ENCODE data around the gene NDUFA12.

The NDUFA12 gene

DNA sequence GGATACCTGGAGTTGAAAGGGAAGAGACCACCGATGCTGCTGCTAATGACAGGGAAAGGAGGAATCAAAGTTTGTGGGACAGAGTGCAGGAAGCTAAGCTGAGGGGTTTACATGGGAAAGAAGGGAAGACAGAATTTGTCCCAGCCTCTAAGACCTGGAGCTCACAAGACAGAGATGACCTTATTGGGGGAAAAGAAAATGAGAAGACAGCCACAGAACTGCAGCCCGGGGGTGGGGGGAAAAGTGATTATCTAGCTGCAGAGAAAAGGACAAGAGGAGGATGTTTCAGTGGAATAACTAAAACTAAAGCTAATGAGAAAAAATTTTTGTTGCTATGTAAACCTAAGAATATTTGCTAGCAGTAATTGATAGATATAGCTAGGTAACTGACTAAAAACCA lies 30.7 kb downstream of the NDUFA12 start:
- Histone ChIP-seq H3K79me2 (ENCODE audit: insufficient read depth, low read length) (peaks cover 39% of the 10 kb centered on the region), H3K9me2 (replicated peaks; ENCODE audit: low read depth, low read length) (no peaks in the 10 kb centered on the region), H3F3A (ENCODE audit: low read depth) (no peaks in the 10 kb centered on the region), H3K27me3 (ENCODE audit: insufficient read depth, low read length, poor library complexity, severe bottlenecking) (no peaks in the 10 kb centered on the region), H3K4me2 (ENCODE audit: low read depth, low read length, poor library complexity, severe bottlenecking) (no peak overlapping the region), H3K4me1 (ENCODE audit: insufficient read depth, low read length, poor library complexity, severe bottlenecking) (peaks cover 16% of the 10 kb centered on the region), H2AFZ (ENCODE audit: low read length) (no peak overlapping the region), H3K9me3 (ENCODE audit: insufficient read depth, low read depth, low read length) (no peaks in the 10 kb centered on the region), H3K4me3 (ENCODE audit: low read length, poor library complexity, severe bottlenecking) (no peak overlapping the region), H3K36me3 (ENCODE audit: insufficient read depth, low read length) (peaks cover 23% of the 10 kb centered on the region), H3K9ac (ENCODE audit: low read depth, low read length, poor library complexity, severe bottlenecking) (no peak overlapping the region), H4K20me1 (ENCODE audit: insufficient read depth, low read length, poor library complexity, severe bottlenecking) (peaks cover 5% of the 10 kb centered on the region)
- TF ChIP-seq, protein P1, sequence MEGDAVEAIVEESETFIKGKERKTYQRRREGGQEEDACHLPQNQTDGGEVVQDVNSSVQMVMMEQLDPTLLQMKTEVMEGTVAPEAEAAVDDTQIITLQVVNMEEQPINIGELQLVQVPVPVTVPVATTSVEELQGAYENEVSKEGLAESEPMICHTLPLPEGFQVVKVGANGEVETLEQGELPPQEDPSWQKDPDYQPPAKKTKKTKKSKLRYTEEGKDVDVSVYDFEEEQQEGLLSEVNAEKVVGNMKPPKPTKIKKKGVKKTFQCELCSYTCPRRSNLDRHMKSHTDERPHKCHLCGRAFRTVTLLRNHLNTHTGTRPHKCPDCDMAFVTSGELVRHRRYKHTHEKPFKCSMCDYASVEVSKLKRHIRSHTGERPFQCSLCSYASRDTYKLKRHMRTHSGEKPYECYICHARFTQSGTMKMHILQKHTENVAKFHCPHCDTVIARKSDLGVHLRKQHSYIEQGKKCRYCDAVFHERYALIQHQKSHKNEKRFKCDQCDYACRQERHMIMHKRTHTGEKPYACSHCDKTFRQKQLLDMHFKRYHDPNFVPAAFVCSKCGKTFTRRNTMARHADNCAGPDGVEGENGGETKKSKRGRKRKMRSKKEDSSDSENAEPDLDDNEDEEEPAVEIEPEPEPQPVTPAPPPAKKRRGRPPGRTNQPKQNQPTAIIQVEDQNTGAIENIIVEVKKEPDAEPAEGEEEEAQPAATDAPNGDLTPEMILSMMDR (conservative IDR thresholded peaks at IDR 0.05; ENCODE audit: low read length), result no peak
- no peak for TF ChIP-seq EZH2phosphoT487 (IDR thresholded peaks at IDR 0.05; ENCODE audit: borderline replicate concordance)

DNA sequence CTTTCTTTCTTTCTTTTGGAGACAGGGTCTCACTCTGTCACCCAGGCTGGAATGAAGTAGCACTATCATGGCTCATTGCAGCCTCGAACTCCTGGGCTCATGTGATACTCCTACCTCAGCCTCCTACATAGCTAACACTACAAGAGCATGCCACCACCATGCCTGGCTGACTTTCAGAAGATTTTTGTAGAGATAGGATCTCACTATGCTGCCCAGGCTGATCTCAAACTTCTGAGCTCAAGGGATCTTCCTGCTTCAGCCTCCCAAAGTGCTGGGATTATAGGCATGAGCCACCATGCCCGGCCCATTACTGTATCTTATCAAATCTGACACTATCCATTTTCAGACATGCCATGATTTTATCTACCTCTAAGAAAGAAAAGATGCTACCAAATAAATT lies 31.6 kb downstream of the NDUFA12 start:
- Histone ChIP-seq H3K4me1 (ENCODE audit: insufficient read depth, low read length, poor library complexity, severe bottlenecking) (peaks cover 16% of the 10 kb centered on the region), H3K36me3 (ENCODE audit: insufficient read depth, low read length) (peaks cover 23% of the 10 kb centered on the region), H3K79me2 (ENCODE audit: insufficient read depth, low read length) (peaks cover 34% of the 10 kb centered on the region), H3F3A (ENCODE audit: low read depth) (no peaks in the 10 kb centered on the region), H3K9me3 (ENCODE audit: insufficient read depth, low read depth, low read length) (no peaks in the 10 kb centered on the region), H3K9me2 (replicated peaks; ENCODE audit: low read depth, low read length) (no peaks in the 10 kb centered on the region), H3K9ac (ENCODE audit: low read depth, low read length, poor library complexity, severe bottlenecking) (no peak overlapping the region), H4K20me1 (ENCODE audit: insufficient read depth, low read length, poor library complexity, severe bottlenecking) (peaks cover 5% of the 10 kb centered on the region), H3K27me3 (ENCODE audit: insufficient read depth, low read length, poor library complexity, severe bottlenecking) (no peaks in the 10 kb centered on the region), H2AFZ (ENCODE audit: low read length) (no peak overlapping the region), H3K4me3 (ENCODE audit: low read length, poor library complexity, severe bottlenecking) (no peak overlapping the region), H3K4me2 (ENCODE audit: low read depth, low read length, poor library complexity, severe bottlenecking) (no peak overlapping the region)
- TF ChIP-seq EZH2phosphoT487 (IDR thresholded peaks at IDR 0.05; ENCODE audit: borderline replicate concordance), result no peak

GRCh38 chr12:94970560-94970959 lies 32.9 kb downstream of the NDUFA12 start:
- Histone ChIP-seq H3K4me1 (ENCODE audit: insufficient read depth, low read length, poor library complexity, severe bottlenecking) (peaks cover 16% of the 10 kb centered on the region), H3K9me2 (replicated peaks; ENCODE audit: low read depth, low read length) (no peaks in the 10 kb centered on the region), H4K20me1 (ENCODE audit: insufficient read depth, low read length, poor library complexity, severe bottlenecking) (peaks cover 5% of the 10 kb centered on the region), H3K9me3 (ENCODE audit: insufficient read depth, low read depth, low read length) (no peaks in the 10 kb centered on the region), H3K27me3 (ENCODE audit: insufficient read depth, low read length, poor library complexity, severe bottlenecking) (no peaks in the 10 kb centered on the region), H3K36me3 (ENCODE audit: insufficient read depth, low read length) (peaks cover 18% of the 10 kb centered on the region), H3K9ac (ENCODE audit: low read depth, low read length, poor library complexity, severe bottlenecking) (no peak overlapping the region), H3K4me2 (ENCODE audit: low read depth, low read length, poor library complexity, severe bottlenecking) (no peak overlapping the region), H3K79me2 (ENCODE audit: insufficient read depth, low read length) (peaks cover 22% of the 10 kb centered on the region), H3F3A (ENCODE audit: low read depth) (no peaks in the 10 kb centered on the region), H2AFZ (ENCODE audit: low read length) (no peak overlapping the region), H3K4me3 (ENCODE audit: low read length, poor library complexity, severe bottlenecking) (no peak overlapping the region)
- TF ChIP-seq EZH2phosphoT487 (IDR thresholded peaks at IDR 0.05; ENCODE audit: borderline replicate concordance), result no peak
- TF ChIP-seq, protein P1 (conservative IDR thresholded peaks at IDR 0.05; ENCODE audit: low read length), result no peak

GRCh38 chr12:94969424-94969823 lies 34.1 kb downstream of the NDUFA12 start:
- Histone ChIP-seq H3K79me2 (ENCODE audit: insufficient read depth, low read length) (peaks cover 17% of the 10 kb centered on the region), H3K9me3 (ENCODE audit: insufficient read depth, low read depth, low read length) (no peaks in the 10 kb centered on the region), H3K36me3 (ENCODE audit: insufficient read depth, low read length) (peaks cover 18% of the 10 kb centered on the region), H3K4me1 (ENCODE audit: insufficient read depth, low read length, poor library complexity, severe bottlenecking) (peaks cover 16% of the 10 kb centered on the region), H2AFZ (ENCODE audit: low read length) (no peak overlapping the region), H3F3A (ENCODE audit: low read depth) (no peaks in the 10 kb centered on the region), H3K4me2 (ENCODE audit: low read depth, low read length, poor library complexity, severe bottlenecking) (no peak overlapping the region), H3K9ac (ENCODE audit: low read depth, low read length, poor library complexity, severe bottlenecking) (no peak overlapping the region), H4K20me1 (ENCODE audit: insufficient read depth, low read length, poor library complexity, severe bottlenecking) (peaks cover 5% of the 10 kb centered on the region), H3K27me3 (ENCODE audit: insufficient read depth, low read length, poor library complexity, severe bottlenecking) (no peaks in the 10 kb centered on the region), H3K9me2 (replicated peaks; ENCODE audit: low read depth, low read length) (no peaks in the 10 kb centered on the region), H3K4me3 (ENCODE audit: low read length, poor library complexity, severe bottlenecking) (no peak overlapping the region)
- no peak for TF ChIP-seq EZH2phosphoT487 (IDR thresholded peaks at IDR 0.05; ENCODE audit: borderline replicate concordance)
- TF ChIP-seq, protein P1 (conservative IDR thresholded peaks at IDR 0.05; ENCODE audit: low read length), result no peak
